Activated naive CD8-positive, alpha-beta T cell treated with anti-CD3 and anti-CD28 coated beads for 36 hours (primary cell): ENCODE data around the gene RALGPS2. TPM values are rescaled to one million over a fixed set of nuclear protein-coding genes. Genes with fewer than 3 reads are reported as not detected.

Source experiments
- DNase-seq: peaks from one replicate; pipeline ENCODE4 v3.0.0; 2021
- H3K27ac Mint-ChIP-seq: one replicate; pipeline ENCODE4 v1.8.0; 2022; ENCODE audit warnings: mild to moderate bottlenecking, moderate library complexity, mixed read lengths
- H3K27me3 Mint-ChIP-seq: one replicate; pipeline ENCODE4 v1.8.0; 2022; ENCODE audit warnings: mild to moderate bottlenecking, mixed read lengths
- H3K36me3 Mint-ChIP-seq: one replicate; pipeline ENCODE4 v1.8.0; 2021; ENCODE audit warnings: mild to moderate bottlenecking, mixed read lengths
- H3K4me1 Mint-ChIP-seq: one replicate; pipeline ENCODE4 v1.8.0; 2021; ENCODE audit warnings: mixed read lengths
- H3K4me3 Mint-ChIP-seq: one replicate; pipeline ENCODE4 v1.8.0; 2022; ENCODE audit warnings: mild to moderate bottlenecking, moderate library complexity, mixed read lengths
- H3K9me3 Mint-ChIP-seq: one replicate; pipeline ENCODE4 v1.8.0; 2022; ENCODE audit warnings: mixed read lengths
- total RNA-seq, 2 experiments: library from RNA; stranded (reverse); gene quantifications; one replicate each; pipeline ENCODE4 v1.2.3, GENCODE V29; 2021

The RALGPS2 gene
- 1 to 10 TPM; 5.0 to 6.6 TPM for total RNA-seq

DNA sequence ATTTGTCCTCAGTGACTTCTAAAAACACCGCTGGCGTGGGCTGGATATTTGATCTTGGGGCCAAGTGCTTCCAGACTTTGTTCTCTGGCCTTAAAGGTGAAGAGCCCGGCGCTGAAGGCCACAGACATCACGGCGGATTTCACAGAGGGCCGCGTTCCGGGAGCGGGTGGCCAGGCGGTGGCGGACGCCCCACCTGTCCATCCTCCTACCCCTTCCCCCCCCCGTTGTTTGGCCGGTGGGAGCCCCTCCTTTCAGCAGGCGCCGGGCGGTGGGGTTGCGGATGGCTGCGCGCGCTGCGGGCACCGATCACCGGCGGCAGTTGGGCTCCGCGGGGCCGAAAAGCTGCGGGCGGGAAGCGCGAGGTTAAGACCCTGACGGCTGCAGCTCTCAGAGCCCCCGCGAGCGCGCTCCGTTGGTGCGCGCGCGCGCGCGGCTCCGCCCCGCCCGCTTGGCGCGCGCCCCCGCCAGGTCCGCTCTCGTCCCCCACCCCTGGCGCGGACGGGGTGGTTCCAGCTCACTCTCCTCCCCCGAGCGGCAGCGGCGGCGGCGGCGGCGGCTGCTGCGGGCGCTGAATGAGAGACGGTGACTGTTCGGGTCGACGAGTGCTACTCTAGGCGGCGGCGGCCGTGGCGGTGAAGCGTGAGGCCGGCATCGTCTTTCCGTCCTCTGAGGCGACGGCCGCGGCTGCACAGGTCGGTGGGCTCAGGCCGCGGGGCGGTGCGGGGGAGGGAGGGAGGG is at the start of gene RALGPS2:
Gene RALGPS2, plus strand, starts transcription at position 517 of the 738 bp plus-strand sequence. CDS start 51,521 bp downstream, outside the sequence.
- DNase-seq, result peak; percentile 74
- peak within 1 kb of the TSS; percentile 47 for H3K27ac Mint-ChIP-seq
- no peaks in the 10 kb centered on the region for H3K27me3 Mint-ChIP-seq
- H3K9me3 Mint-ChIP-seq, result no peaks in the 10 kb centered on the region
- H3K36me3 Mint-ChIP-seq, result no peaks in the 10 kb centered on the region
- H3K4me1 Mint-ChIP-seq, result peaks cover 20% of the 10 kb centered on the region
- H3K4me3 Mint-ChIP-seq, result peak within 1 kb of the TSS; percentile 82

DNA sequence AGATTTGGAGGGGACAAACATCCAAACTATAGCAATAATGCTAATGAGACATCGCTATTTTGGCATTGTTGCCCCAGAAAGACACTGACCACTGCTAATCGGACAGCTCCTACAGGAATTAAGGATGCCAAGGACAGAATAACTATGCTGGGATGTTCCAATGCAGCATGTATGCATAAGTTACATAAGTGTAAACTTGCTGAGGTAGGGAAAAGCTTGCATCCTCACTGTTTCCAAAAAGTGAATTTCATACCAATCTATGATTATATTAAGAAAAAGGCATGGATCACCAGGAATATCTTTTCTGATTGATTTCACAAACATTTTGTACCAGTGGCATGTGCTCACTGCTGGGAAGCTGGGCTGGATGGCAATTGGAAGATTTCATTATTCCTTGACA is 45.8 kb upstream of the RALGPS2 start:
- H3K36me3 Mint-ChIP-seq, result no peaks in the 10 kb centered on the region
- peaks cover 5% of the 10 kb centered on the region for H3K27me3 Mint-ChIP-seq
- no peak overlapping the region for H3K4me3 Mint-ChIP-seq
- H3K9me3 Mint-ChIP-seq, result no peaks in the 10 kb centered on the region
- no peak overlapping the region for H3K27ac Mint-ChIP-seq
- no peaks in the 10 kb centered on the region for H3K4me1 Mint-ChIP-seq
- no peak for DNase-seq

DNA sequence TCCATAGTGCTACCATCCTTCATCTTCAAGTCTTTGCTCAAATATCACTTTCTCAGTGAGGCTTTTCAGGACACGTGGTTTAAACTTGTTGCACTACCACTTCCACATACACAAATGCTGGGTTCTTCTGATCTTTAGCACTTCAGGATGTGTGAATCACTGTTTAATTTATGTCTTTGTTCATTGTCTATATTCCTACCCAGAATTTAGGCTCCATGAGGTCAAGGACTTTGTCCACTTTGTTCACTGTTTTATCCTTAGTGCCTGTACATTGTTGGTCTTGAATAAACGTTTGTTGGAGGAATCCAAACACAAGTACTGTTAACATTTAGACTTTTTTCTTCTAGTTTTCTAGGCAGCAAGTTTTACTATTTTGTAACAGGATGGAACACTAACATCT is 42.6 kb upstream of the RALGPS2 start:
- Mint-ChIP-seq H3K4me3 (no peak overlapping the region), H3K27ac (no peak overlapping the region), H3K4me1 (peaks cover 5% of the 10 kb centered on the region), H3K27me3 (no peaks in the 10 kb centered on the region), H3K36me3 (no peaks in the 10 kb centered on the region), H3K9me3 (no peaks in the 10 kb centered on the region)
- no peak for DNase-seq

GRCh38 chr1:178682886-178683285 is 42.2 kb upstream of the RALGPS2 start:
- H3K36me3 Mint-ChIP-seq, result no peaks in the 10 kb centered on the region
- H3K9me3 Mint-ChIP-seq, result no peaks in the 10 kb centered on the region
- no peaks in the 10 kb centered on the region for H3K27me3 Mint-ChIP-seq
- peaks cover 5% of the 10 kb centered on the region for H3K4me1 Mint-ChIP-seq
- no peak overlapping the region for H3K4me3 Mint-ChIP-seq
- no peak overlapping the region for H3K27ac Mint-ChIP-seq
- no peak for DNase-seq

GRCh38 chr1:178683291-178683690 is 41.8 kb upstream of the RALGPS2 start:
- no peak overlapping the region for H3K27ac Mint-ChIP-seq
- no peaks in the 10 kb centered on the region for H3K9me3 Mint-ChIP-seq
- peaks cover 5% of the 10 kb centered on the region for H3K4me1 Mint-ChIP-seq
- H3K4me3 Mint-ChIP-seq, result no peak overlapping the region
- no peaks in the 10 kb centered on the region for H3K27me3 Mint-ChIP-seq
- no peak for DNase-seq
- H3K36me3 Mint-ChIP-seq, result no peaks in the 10 kb centered on the region

GRCh38 chr1:178684111-178684510 is 40.9 kb upstream of the RALGPS2 start:
- Mint-ChIP-seq H3K9me3 (no peaks in the 10 kb centered on the region), H3K4me3 (no peak overlapping the region), H3K4me1 (peaks cover 5% of the 10 kb centered on the region), H3K27ac (no peak overlapping the region), H3K27me3 (no peaks in the 10 kb centered on the region), H3K36me3 (no peaks in the 10 kb centered on the region)
- no peak for DNase-seq

- no peak for DNase-seq
- peak overlapping the region; percentile 42 for H3K27ac Mint-ChIP-seq
- no peaks in the 10 kb centered on the region for H3K27me3 Mint-ChIP-seq
- H3K9me3 Mint-ChIP-seq, result no peaks in the 10 kb centered on the region
- H3K4me1 Mint-ChIP-seq, result peaks cover 5% of the 10 kb centered on the region
- H3K36me3 Mint-ChIP-seq, result no peaks in the 10 kb centered on the region
- H3K4me3 Mint-ChIP-seq, result no peak overlapping the region
Observed at GRCh38 chr1:178684542-178685000, 40.5 kb upstream of the RALGPS2 start.

DNA sequence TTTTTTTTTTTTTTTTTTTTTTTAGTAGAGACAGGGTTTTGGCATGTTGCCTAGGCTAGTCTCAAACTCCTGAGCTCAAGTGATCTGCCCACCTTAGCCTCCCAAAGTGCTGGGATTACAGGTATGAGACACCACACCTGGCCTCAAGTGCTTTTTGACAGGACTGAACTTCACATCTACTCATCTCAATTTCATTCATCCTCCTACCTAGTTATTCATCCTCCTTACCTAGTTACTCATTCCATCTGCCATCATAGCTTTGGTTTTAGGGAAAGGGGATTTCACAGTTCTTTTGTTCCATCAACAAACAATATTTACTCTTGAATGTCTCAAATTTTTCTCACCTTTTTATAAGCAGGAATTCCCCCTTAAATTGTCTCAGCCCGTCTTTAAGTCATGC is 38.6 kb upstream of the RALGPS2 start:
- DNase-seq, result no peak

DNA sequence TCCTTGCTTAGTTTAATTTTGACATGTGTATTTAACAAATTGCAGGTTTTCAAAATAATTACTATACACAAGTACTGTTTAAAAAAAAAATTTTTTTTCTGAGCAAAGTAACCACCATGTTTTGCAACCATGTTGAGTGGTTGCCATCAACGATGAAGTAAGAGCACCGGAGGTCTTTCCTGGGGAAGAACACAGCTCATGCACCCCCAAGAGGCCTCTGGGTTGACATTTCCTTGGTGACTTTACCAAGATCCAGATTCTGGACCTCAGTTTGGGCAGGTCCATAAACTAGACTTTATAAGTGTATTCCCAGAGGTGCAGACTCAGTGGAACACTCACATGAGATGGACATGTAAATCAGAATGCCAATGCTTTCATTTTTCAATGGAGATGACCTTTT is 36.8 kb upstream of the RALGPS2 start:
- H3K27me3 Mint-ChIP-seq, result no peaks in the 10 kb centered on the region
- peaks cover 5% of the 10 kb centered on the region for H3K4me1 Mint-ChIP-seq
- H3K4me3 Mint-ChIP-seq, result no peak overlapping the region
- H3K27ac Mint-ChIP-seq, result no peak overlapping the region
- DNase-seq, result no peak
- H3K9me3 Mint-ChIP-seq, result no peaks in the 10 kb centered on the region
- H3K36me3 Mint-ChIP-seq, result no peaks in the 10 kb centered on the region

More for the DNA sequence above, 38.6 kb upstream of the RALGPS2 start:
- Mint-ChIP-seq H3K27ac (no peak overlapping the region), H3K36me3 (no peaks in the 10 kb centered on the region), H3K4me3 (no peak overlapping the region), H3K9me3 (no peaks in the 10 kb centered on the region), H3K27me3 (no peaks in the 10 kb centered on the region), H3K4me1 (peaks cover 5% of the 10 kb centered on the region)

DNA sequence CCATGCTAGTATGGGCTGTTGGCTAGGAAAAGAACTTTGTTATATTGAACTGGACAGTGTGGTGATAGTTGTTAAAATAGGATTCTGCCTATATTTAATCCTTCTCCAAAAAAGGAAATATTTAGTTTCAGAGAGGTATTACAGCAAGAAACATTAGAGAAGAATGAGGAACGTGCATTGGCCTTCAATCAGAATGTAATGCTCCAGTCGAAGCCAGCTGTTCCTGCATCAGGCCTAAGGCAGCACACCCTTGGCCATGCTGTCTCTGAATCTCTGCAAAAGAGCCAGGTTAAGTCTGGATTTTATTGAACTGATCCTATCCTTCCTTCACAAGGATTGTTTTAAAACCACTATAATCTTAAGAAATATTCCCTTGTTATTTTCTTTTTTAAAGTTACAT is 35.3 kb upstream of the RALGPS2 start:
- Mint-ChIP-seq H3K4me1 (peaks cover 2% of the 10 kb centered on the region), H3K27ac (no peak overlapping the region), H3K4me3 (no peak overlapping the region), H3K36me3 (no peaks in the 10 kb centered on the region), H3K9me3 (no peaks in the 10 kb centered on the region), H3K27me3 (no peaks in the 10 kb centered on the region)
- no peak for DNase-seq

- H3K9me3 Mint-ChIP-seq, result no peaks in the 10 kb centered on the region
- no peaks in the 10 kb centered on the region for H3K27me3 Mint-ChIP-seq
- no peaks in the 10 kb centered on the region for H3K36me3 Mint-ChIP-seq
- DNase-seq, result no peak
- no peaks in the 10 kb centered on the region for H3K4me1 Mint-ChIP-seq
- no peak overlapping the region for H3K4me3 Mint-ChIP-seq
- H3K27ac Mint-ChIP-seq, result no peak overlapping the region
Observed at GRCh38 chr1:178690496-178690895, 34.5 kb upstream of the RALGPS2 start.

DNA sequence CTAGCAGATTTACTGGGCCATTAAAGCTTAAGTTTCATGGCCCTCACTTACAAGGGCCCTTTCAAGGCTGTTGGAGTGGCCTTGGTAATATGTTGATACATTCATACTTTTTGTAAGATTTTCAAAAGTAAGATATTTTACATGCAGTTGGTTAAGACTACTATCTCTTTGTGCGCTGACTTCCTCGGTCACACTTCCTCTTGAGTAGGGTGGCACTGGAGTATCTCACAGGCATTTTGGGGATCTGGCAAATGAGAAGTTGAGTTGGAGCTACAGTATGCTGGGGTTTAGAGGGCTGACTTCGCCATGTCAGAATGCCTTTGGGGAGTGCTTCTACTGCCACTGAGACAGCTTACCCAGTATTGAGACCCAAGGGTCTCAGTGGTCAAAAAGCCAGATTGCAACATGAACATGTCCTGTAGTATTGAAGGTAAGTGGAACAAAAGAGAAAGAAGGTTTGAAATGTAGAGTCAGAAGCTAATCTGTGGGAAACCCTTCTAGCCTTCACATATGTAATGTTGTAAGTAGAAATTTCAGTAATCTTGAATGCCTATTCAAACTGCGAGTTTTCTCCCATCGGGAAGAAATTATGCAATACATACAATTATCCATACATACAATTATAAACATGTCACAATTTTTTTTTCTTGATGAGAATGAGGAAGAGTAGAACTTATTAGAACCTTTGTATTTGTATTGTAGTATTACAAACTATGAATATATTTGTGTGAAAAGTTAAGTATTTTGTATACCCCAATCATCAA is 32.3 kb upstream of the RALGPS2 start:
- H3K4me1 Mint-ChIP-seq, result no peaks in the 10 kb centered on the region
- no peak for DNase-seq
- H3K36me3 Mint-ChIP-seq, result no peaks in the 10 kb centered on the region
- H3K4me3 Mint-ChIP-seq, result no peak overlapping the region
- H3K27ac Mint-ChIP-seq, result no peak overlapping the region
- H3K27me3 Mint-ChIP-seq, result no peaks in the 10 kb centered on the region
- no peaks in the 10 kb centered on the region for H3K9me3 Mint-ChIP-seq

DNA sequence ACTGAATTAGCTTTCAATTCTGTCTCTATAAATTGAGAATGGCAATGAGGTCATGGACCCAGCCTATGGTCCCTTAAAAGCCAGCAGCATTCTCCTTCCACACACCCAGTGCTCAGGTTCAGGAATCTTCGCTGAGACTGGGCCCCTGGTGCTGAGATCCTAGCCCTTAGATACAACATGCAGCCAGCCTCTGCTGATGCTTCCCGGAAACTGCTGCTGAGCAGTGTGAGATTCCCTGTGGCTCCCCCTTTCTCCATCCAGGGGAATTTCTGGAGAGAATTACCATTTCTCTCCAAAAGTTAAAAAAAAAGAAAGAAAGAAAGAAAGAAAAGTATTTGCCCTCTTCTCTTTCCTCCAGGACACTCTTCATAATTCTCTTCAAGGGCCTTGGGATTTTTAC is 31.7 kb upstream of the RALGPS2 start:
- Mint-ChIP-seq H3K36me3 (no peaks in the 10 kb centered on the region), H3K4me3 (no peak overlapping the region)

GRCh38 chr1:178694923-178695525 is 30.0 kb upstream of the RALGPS2 start:
- H3K36me3 Mint-ChIP-seq, result no peaks in the 10 kb centered on the region
- no peak overlapping the region for H3K27ac Mint-ChIP-seq
- H3K4me3 Mint-ChIP-seq, result no peak overlapping the region
- no peak for DNase-seq
- no peaks in the 10 kb centered on the region for H3K9me3 Mint-ChIP-seq
- no peaks in the 10 kb centered on the region for H3K27me3 Mint-ChIP-seq
- no peaks in the 10 kb centered on the region for H3K4me1 Mint-ChIP-seq

More for the DNA sequence above, 31.7 kb upstream of the RALGPS2 start:
- H3K9me3 Mint-ChIP-seq, result no peaks in the 10 kb centered on the region
- H3K4me1 Mint-ChIP-seq, result no peaks in the 10 kb centered on the region
- DNase-seq, result no peak
- H3K27me3 Mint-ChIP-seq, result no peaks in the 10 kb centered on the region
- H3K27ac Mint-ChIP-seq, result no peak overlapping the region

- no peaks in the 10 kb centered on the region for H3K4me1 Mint-ChIP-seq
- no peak overlapping the region for H3K27ac Mint-ChIP-seq
- no peak for DNase-seq
- no peaks in the 10 kb centered on the region for H3K9me3 Mint-ChIP-seq
- peaks cover 31% of the 10 kb centered on the region for H3K27me3 Mint-ChIP-seq
- H3K36me3 Mint-ChIP-seq, result no peaks in the 10 kb centered on the region
- H3K4me3 Mint-ChIP-seq, result no peak overlapping the region
Observed at GRCh38 chr1:178702146-178702545, 22.9 kb upstream of the RALGPS2 start.
